IMR-90 (cell line): ENCODE measurements around the gene PGS1. TPM values are rescaled to one million over a fixed set of nuclear protein-coding genes. Genes with fewer than 3 reads are reported as not detected.

ENCODE experiments used
- ATAC-seq: fragments of 200-7000 bp; cut with Tn5 transposase; 2 replicates; pipeline ENCODE4 v1.9.1; 2020; ENCODE audit warnings: low read depth, mild to moderate bottlenecking, moderate library complexity
- BruUV-seq: library from RNA; stranded (reverse); fragments of 400-500 nt; replicated peaks from 2 replicates; lab custom pipeline; 2021; lab: Mats Ljungman, UMichigan
- CTCF ChIA-PET: fragments of 300-600 bp; formaldehyde crosslinking; extraction: SDS; loops from one replicate; lab custom pipeline; 2021; ENCODE audit warnings: antibody characterized with exemption; lab: Yijun Ruan, JAX
- POLR2A ChIA-PET: fragments of 300-600 bp; sonication (Branson Sonifier 250); formaldehyde crosslinking; loops from one replicate; lab custom pipeline; 2022; ENCODE audit warnings: antibody characterized with exemption; ENCODE audit not compliant: unreplicated experiment; lab: Charles Lee
- DNase-seq: peaks from one replicate; pipeline ENCODE4 v3.0.0; 2013
- H2AFZ ChIP-seq: replicated peaks from 2 replicates; pipeline ENCODE3; 2013; ENCODE audit warnings: low read length, mild to moderate bottlenecking; ENCODE audit not compliant: poor library complexity
- H2AK5ac ChIP-seq: 2 replicates; pipeline ENCODE4 v1.6.1; 2013; ENCODE audit warnings: low read depth, low read length, inconsistent platforms
- H2AK9ac ChIP-seq: replicated peaks from 2 replicates; pipeline ENCODE3; 2013; ENCODE audit warnings: mild to moderate bottlenecking, low read depth, low read length, moderate library complexity; ENCODE audit not compliant: poor library complexity
- H2BK120ac ChIP-seq: 2 replicates; pipeline ENCODE4 v1.6.1; 2013; ENCODE audit warnings: low read depth, low read length, inconsistent platforms
- H2BK15ac ChIP-seq: 3 replicates; pipeline ENCODE4 v1.6.1; 2013; ENCODE audit warnings: low read depth, low read length, inconsistent platforms
- H2BK20ac ChIP-seq: 2 replicates; pipeline ENCODE4 v1.6.1; 2013; ENCODE audit warnings: low read depth, mild to moderate bottlenecking, inconsistent platforms, low read length, moderate library complexity
- H2BK5ac ChIP-seq: 2 replicates; pipeline ENCODE4 v1.6.1; 2013; ENCODE audit warnings: mild to moderate bottlenecking, low read depth, low read length, inconsistent platforms; ENCODE audit not compliant: poor library complexity, severe bottlenecking
- H3K14ac ChIP-seq: replicated peaks from 2 replicates; pipeline ENCODE4 v1.6.1; 2013; ENCODE audit warnings: low read depth, low read length, inconsistent platforms
- H3K18ac ChIP-seq: 2 replicates; pipeline ENCODE4 v1.6.1; 2013; ENCODE audit warnings: low read depth, low read length, control low read depth
- H3K23ac ChIP-seq: 2 replicates; pipeline ENCODE4 v1.6.1; 2013; ENCODE audit warnings: low read depth, low read length, inconsistent platforms
- H3K27ac ChIP-seq: 2 replicates; pipeline ENCODE4 v1.5.1; 2013; ENCODE audit warnings: mild to moderate bottlenecking, control low read depth, low read length; ENCODE audit not compliant: insufficient read depth
- H3K27me3 ChIP-seq: 2 replicates; pipeline ENCODE4 v1.6.1; 2013; ENCODE audit warnings: low read length; ENCODE audit not compliant: control insufficient read depth, insufficient read depth
- H3K36me3 ChIP-seq: 2 replicates; pipeline ENCODE4 v1.6.1; 2013; ENCODE audit warnings: low read length, mixed read lengths; ENCODE audit not compliant: control insufficient read depth, insufficient read depth
- H3K4ac ChIP-seq: 2 replicates; pipeline ENCODE4 v1.6.1; 2013; ENCODE audit warnings: low read depth, low read length, inconsistent platforms
- H3K4me1 ChIP-seq: 2 replicates; pipeline ENCODE4 v1.6.1; 2013; ENCODE audit warnings: low read length, mixed read lengths; ENCODE audit not compliant: control insufficient read depth, insufficient read depth
- H3K4me2 ChIP-seq: 2 replicates; pipeline ENCODE4 v1.6.1; 2013; ENCODE audit warnings: low read depth, mild to moderate bottlenecking, control low read depth, low read length, moderate library complexity
- H3K4me3 ChIP-seq: 2 replicates; pipeline ENCODE4 v1.5.1; 2013; ENCODE audit warnings: low read depth, mild to moderate bottlenecking, control low read depth, low read length, moderate library complexity; ENCODE audit not compliant: insufficient read depth
- H3K56ac ChIP-seq: 2 replicates; pipeline ENCODE4 v1.6.1; 2013; ENCODE audit warnings: low read length, inconsistent platforms; ENCODE audit not compliant: insufficient read depth; ENCODE audit errors: extremely low read depth
- H3K79me1 ChIP-seq, 2 experiments: 2 replicates each; pipeline ENCODE4 v1.6.1; 2013; ENCODE audit warnings: low read length in 2 of 2, inconsistent platforms in 1 of 2, low read depth in 1 of 2
- H3K9ac ChIP-seq: 2 replicates; pipeline ENCODE4 v1.6.1; 2013; ENCODE audit warnings: low read depth, low read length, control low read depth
- H3K9me1 ChIP-seq: 2 replicates; pipeline ENCODE4 v1.6.1; 2013; ENCODE audit warnings: low read length, inconsistent platforms; ENCODE audit not compliant: insufficient read depth
- H3K9me3 ChIP-seq: 2 replicates; pipeline ENCODE4 v1.6.1; 2013; ENCODE audit warnings: low read length; ENCODE audit not compliant: control insufficient read depth, insufficient read depth
- H4K20me1 ChIP-seq: 2 replicates; pipeline ENCODE4 v1.6.1; 2013; ENCODE audit warnings: low read length, inconsistent platforms; ENCODE audit not compliant: insufficient read depth
- H4K5ac ChIP-seq: 2 replicates; pipeline ENCODE4 v1.6.1; 2013; ENCODE audit warnings: mild to moderate bottlenecking, low read depth, low read length, control low read depth
- H4K8ac ChIP-seq, 2 experiments: 2 replicates each; pipeline ENCODE4 v1.6.1; 2013; ENCODE audit warnings: low read depth in 2 of 2, low read length in 2 of 2, control low read depth in 1 of 2, inconsistent platforms in 1 of 2
- H4K91ac ChIP-seq: 2 replicates; pipeline ENCODE4 v1.6.1; 2013; ENCODE audit warnings: low read depth, low read length, inconsistent platforms; ENCODE audit not compliant: insufficient read depth
- ELK1 ChIP-seq: fragments of 150-350 bp; IDR thresholded peaks from 2 replicates; pipeline ENCODE4 v1.6.1; 2016; ENCODE audit warnings: low read depth, mild to moderate bottlenecking, low read length, moderate library complexity, borderline replicate concordance
- FOS ChIP-seq: fragments of 150-350 bp; IDR thresholded peaks from 2 replicates; pipeline ENCODE4 v1.6.1; 2016; ENCODE audit warnings: low read depth, low read length
- MAFK ChIP-seq: IDR thresholded peaks from 2 replicates; pipeline ENCODE4 v1.6.1; 2012; ENCODE audit warnings: low read depth, low read length, improper control_type of control experiment
- NFE2L2 ChIP-seq: fragments of 150-350 bp; IDR thresholded peaks from 2 replicates; pipeline ENCODE4 v1.6.1; 2016; ENCODE audit warnings: low read depth, mild to moderate bottlenecking, low read length
- SMC3 ChIP-seq: fragments of 150-350 bp; IDR thresholded peaks from 2 replicates; pipeline ENCODE4 v1.6.1; 2016; ENCODE audit warnings: low read depth, mild to moderate bottlenecking, antibody characterized with exemption, low read length, moderate library complexity
- WGBS, 2 experiments: methylation state at CpG; one replicate each; pipeline versions ENCODE4 v1.1.5 to v1.1.7; 2013; ENCODE audit warnings: missing lambda C conversion rate in 2 of 2; ENCODE audit not compliant: insufficient read length in 1 of 2; ENCODE audit errors: extremely low coverage in 2 of 2; 5-methylcytosine and 5-hydroxymethylcytosine counted together
- dilution Hi-C: fragments of 300-500 bp; cut with HindIII; formaldehyde crosslinking; loops from one replicate; pipeline ENCODE4 v1.14.3; 2018; ENCODE audit warnings: low sequenced_read_pairs; ENCODE audit not compliant: unreplicated experiment
- in situ Hi-C: fragments of 300-500 bp; cut with MboI; formaldehyde crosslinking; loops from 3 replicates; pipeline ENCODE4 v1.14.3; 2019; ENCODE audit warnings: low sequenced_read_pairs, inconsistent platforms, mixed read lengths
- intact Hi-C: fragments of 100-400 bp; cut with micrococcal nuclease; formaldehyde crosslinking; loops from 2 replicates; pipeline ENCODE4 v1.10.0; 2022
- polyA plus RNA-seq, 3 experiments: library from polyadenylated mRNA; depleted of rRNA; stranded (reverse); fragments of >200 nt; gene quantifications; 2 replicates each; pipeline ENCODE4 v1.2.3, GENCODE V29; 2012; ENCODE audit warnings: low replicate concordance in 1 of 3
- total RNA-seq: library from RNA; depleted of rRNA; stranded (reverse); fragments of >200 nt; gene quantifications from 2 replicates; pipeline ENCODE4 v1.2.3, GENCODE V29; 2012

PGS1 gene
- total and polyA plus RNA-seq, 2 of the 4 experiments (the other 2 are of a cell fraction), result 18.5 to 43.2 TPM

- no TSS peak for BruUV-seq
- Histone ChIP-seq H3K56ac (no peak overlapping the region), H3K14ac (no peak overlapping the region), H3K27me3 (no peaks in the 10 kb centered on the region), H3K18ac (no peak overlapping the region), H2BK120ac (no peak overlapping the region), H2BK20ac (0 out of 2 replicates have a peak overlapping the region, but pooled peaks have one; percentile 19), H2AK9ac (peak overlapping the region; percentile 85), H3K9me1 (peaks cover 43% of the 10 kb centered on the region), H3K36me3 (peaks cover 64% of the 10 kb centered on the region), H3K23ac (no peak overlapping the region), H3K4me2 (no peak overlapping the region), H4K20me1 (peaks cover 31% of the 10 kb centered on the region), H2BK5ac (no peak overlapping the region), H3K9me3 (no peaks in the 10 kb centered on the region), H3K4me3 (no peak overlapping the region), H2AK5ac (peak overlapping the region; percentile 43), H3K4me1 (peaks cover 12% of the 10 kb centered on the region; the same call in 1 of the 2 replicates), H3K4ac (no peak overlapping the region), H3K27ac (no peak overlapping the region; the same call in 1 of the 2 replicates), H4K5ac (no peak overlapping the region), H2AFZ (no peak overlapping the region), H3K79me1 (peaks cover 48 to 87% of the 10 kb centered on the region in 2 experiments), H2BK15ac (no peak overlapping the region; the same call in 2 of the 3 replicates), H3K9ac (no peak overlapping the region), H4K91ac (no peak overlapping the region; the same call in 1 of the 2 replicates), H4K8ac (no peak overlapping the region)
- ATAC-seq (peak; percentile 50), DNase-seq (peak; percentile 40)
- WGBS, 2 experiments, result 86% methylated on average over 4 of the region's 13 CpGs; no CpG with 5 or more reads in 1 of the 2 experiments
- intact Hi-C loops (no loop called here), in situ Hi-C loops (no loop called here), dilution Hi-C loops (no loop called here)
- CTCF ChIA-PET, result interaction anchor here (1.4 kb wide), 1 partner anchor 9 kb away, joined by 3 read pairs; no protein-coding TSS in a partner anchor
- POLR2A ChIA-PET, result no interaction called here
- TF ChIP-seq ELK1 (no peak), MAFK (no peak), FOS (no peak), SMC3 (no peak), NFE2L2 (no peak)
Measured at GRCh38 chr17:78397681-78398101, 19.2 kb downstream of the PGS1 start.
